Measurements from ENCODE around the gene MB.

MB gene

DNA sequence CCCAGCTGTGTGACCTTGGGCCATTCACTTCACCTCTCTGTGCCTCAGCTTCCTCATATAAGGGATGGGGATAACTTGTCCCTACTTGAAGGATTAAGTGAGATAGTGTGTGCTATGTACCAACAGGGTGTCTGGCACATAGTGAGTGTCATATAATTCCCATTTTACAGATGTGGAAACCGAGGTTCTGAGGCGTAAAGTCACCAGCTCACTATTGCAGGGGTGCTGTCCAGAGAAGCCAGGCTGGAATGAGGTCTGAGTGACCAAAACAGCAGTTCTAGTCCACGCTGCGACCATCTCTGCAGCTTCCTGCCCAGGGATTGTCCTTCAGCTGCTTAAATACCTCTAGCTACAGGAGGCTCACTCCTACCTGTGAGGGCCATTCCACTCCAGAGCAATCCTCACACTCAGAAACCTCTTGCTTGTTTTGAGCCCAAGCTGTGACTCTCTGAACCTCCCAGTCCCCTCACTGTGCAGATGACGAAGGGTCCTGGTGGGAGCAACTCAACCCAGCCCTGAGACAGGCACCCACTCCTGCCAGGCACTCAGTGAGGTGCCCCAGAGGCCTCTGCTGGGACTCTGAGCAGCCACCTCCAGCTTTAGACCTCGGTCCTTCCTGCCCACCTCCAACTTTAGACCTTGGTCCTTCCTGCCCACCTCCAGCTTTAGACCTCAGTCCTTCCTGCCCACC, 5.8 kb downstream of the MB start:
- no peak for DNase-seq
- Histone ChIP-seq H3K27ac (no peak overlapping the region), H3K4me3 (ENCODE audit: low read depth, low read length) (no peak overlapping the region), H3K36me3 (replicated peaks) (no peaks in the 10 kb centered on the region), H3K27me3 (replicated peaks) (no peaks in the 10 kb centered on the region)
- TF ChIP-seq, protein P1, sequence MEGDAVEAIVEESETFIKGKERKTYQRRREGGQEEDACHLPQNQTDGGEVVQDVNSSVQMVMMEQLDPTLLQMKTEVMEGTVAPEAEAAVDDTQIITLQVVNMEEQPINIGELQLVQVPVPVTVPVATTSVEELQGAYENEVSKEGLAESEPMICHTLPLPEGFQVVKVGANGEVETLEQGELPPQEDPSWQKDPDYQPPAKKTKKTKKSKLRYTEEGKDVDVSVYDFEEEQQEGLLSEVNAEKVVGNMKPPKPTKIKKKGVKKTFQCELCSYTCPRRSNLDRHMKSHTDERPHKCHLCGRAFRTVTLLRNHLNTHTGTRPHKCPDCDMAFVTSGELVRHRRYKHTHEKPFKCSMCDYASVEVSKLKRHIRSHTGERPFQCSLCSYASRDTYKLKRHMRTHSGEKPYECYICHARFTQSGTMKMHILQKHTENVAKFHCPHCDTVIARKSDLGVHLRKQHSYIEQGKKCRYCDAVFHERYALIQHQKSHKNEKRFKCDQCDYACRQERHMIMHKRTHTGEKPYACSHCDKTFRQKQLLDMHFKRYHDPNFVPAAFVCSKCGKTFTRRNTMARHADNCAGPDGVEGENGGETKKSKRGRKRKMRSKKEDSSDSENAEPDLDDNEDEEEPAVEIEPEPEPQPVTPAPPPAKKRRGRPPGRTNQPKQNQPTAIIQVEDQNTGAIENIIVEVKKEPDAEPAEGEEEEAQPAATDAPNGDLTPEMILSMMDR (IDR thresholded peaks at IDR 0.05; ENCODE audit: low read depth, low read length, missing control alignments): no peak
- in situ Hi-C loops (cut with HindIII; ENCODE audit: low pct_ligation_motif_present, low sequenced_read_pairs): no loop called here

DNA sequence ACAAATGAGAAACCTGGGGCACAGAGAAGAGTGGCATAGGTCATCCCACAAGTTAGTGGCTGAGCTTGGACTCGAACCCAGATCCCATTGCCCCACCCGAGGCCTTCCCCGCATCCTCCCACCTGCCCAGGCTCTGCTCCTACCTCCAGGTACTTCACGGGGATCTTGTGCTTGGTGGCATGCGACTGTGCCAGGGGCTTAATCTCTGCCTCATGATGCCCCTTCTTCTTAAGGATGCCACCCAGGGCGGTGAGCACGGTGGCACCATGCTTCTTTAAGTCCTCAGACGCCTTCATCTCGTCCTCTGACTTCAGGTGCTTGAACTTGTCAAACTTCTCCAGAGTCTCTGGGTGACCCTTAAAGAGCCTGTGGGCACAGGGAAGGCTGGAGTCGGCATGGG, 6.4 kb downstream of the MB start:
- Histone ChIP-seq H3K4me3 (ENCODE audit: low read depth, low read length) (no peak overlapping the region), H3K27ac (no peak overlapping the region), H3K27me3 (replicated peaks) (no peaks in the 10 kb centered on the region), H3K36me3 (replicated peaks) (no peaks in the 10 kb centered on the region)
- DNase-seq: no peak
- TF ChIP-seq, protein P1 (IDR thresholded peaks at IDR 0.05; ENCODE audit: low read depth, low read length, missing control alignments): no peak
- in situ Hi-C loops (cut with HindIII; ENCODE audit: low pct_ligation_motif_present, low sequenced_read_pairs): no loop called here

DNA sequence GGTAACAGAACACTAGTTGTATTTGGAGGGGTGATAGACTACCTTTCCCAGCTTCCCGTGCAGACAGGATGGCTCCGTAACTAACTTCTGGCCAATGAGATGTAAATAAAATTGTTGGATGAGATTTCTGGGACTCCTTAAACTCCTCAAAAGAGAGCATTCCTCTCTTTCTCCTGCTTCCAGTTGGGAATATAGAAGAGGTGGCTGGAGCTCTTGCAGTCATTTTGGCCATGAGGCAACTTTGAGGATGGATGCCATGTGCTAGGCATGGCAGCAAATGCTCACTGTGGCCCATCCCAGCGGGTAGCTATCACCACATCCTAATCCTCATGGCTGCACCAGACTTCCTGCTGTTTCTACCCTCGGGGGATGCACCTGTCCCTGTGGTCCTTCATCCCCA, 7.4 kb downstream of the MB start:
- TF ChIP-seq, protein P1 (IDR thresholded peaks at IDR 0.05; ENCODE audit: low read depth, low read length, missing control alignments): no peak
- in situ Hi-C loops (cut with HindIII; ENCODE audit: low pct_ligation_motif_present, low sequenced_read_pairs): no loop called here
- DNase-seq: no peak
- Histone ChIP-seq H3K27me3 (replicated peaks) (no peaks in the 10 kb centered on the region), H3K27ac (no peak overlapping the region), H3K4me3 (ENCODE audit: low read depth, low read length) (no peak overlapping the region), H3K36me3 (replicated peaks) (no peaks in the 10 kb centered on the region)

DNA sequence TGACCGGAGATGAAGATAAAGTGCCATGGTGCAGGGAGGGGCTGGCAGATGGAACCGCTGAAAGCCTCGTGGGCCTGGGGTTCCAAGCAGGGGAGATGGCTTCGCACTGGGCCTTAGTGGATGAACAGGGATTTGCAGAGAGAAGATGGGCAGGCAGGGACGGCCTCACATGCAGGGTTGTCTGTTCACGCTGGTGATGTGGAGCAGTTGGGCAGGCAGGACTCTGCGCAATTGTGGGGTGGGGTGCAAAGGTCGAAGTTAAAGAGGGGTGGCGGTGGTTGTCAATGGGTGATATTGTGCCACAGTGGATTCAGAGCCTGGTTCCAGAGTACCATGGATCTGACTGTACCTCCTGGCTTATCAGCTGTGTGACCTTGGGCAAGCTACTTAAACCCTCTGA, 7.9 kb downstream of the MB start:
- H3K36me3 ChIP-seq (replicated peaks): no peaks in the 10 kb centered on the region
- in situ Hi-C loops (cut with HindIII; ENCODE audit: low pct_ligation_motif_present, low sequenced_read_pairs): no loop called here
- no peaks in the 10 kb centered on the region for H3K27me3 ChIP-seq (replicated peaks)
- no peak for DNase-seq
- H3K27ac ChIP-seq: no peak overlapping the region
- TF ChIP-seq, protein P1 (IDR thresholded peaks at IDR 0.05; ENCODE audit: low read depth, low read length, missing control alignments): no peak
- no peak overlapping the region for H3K4me3 ChIP-seq (ENCODE audit: low read depth, low read length)

DNA sequence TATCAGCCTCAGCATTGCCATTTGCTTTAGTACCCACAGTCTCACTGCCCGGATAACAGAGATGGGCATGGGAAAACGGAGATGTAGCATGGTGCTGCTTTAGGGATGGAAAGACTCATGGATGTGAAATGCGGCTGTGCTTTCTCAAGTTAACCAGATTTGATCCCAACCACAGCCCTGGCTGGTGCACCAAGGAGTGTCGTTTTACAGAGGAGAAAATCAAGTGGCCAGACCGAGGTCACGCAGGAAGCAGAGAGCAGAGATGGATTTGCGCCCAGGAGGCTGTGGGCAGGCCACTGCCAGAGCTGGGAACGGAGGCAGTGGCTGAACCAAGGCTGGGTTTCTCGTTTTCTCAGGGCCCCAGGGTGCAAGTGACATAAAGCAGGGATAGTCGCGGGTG, 9.0 kb downstream of the MB start:
- H3K27me3 ChIP-seq (replicated peaks): no peaks in the 10 kb centered on the region
- no peak overlapping the region for H3K27ac ChIP-seq
- TF ChIP-seq, protein P1 (IDR thresholded peaks at IDR 0.05; ENCODE audit: low read depth, low read length, missing control alignments): no peak
- in situ Hi-C loops (cut with HindIII; ENCODE audit: low pct_ligation_motif_present, low sequenced_read_pairs): no loop called here
- H3K4me3 ChIP-seq (ENCODE audit: low read depth, low read length): no peak overlapping the region
- no peaks in the 10 kb centered on the region for H3K36me3 ChIP-seq (replicated peaks)
- no peak for DNase-seq

DNA sequence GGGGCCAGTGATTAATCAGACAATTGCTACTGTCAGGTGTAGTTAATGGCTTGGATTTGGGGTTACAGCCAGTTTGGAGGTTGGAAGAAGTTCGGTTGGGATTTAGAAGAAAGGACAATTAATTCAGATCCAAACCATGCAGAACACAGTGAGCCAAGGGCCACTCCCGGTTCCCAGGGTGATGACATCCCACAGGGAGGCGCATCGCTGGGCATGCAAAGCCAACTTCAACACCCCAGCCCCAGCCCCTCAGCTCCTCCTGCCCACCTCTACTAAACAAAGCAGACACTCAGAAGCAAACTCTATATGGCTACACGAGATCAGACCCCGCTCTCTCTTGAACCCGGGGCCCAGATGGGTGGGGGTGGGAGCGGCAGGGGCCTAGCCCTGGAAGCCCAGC, 10.2 kb downstream of the MB start:
- no peak overlapping the region for H3K27ac ChIP-seq
- no peak overlapping the region for H3K4me3 ChIP-seq (ENCODE audit: low read depth, low read length)
- no peaks in the 10 kb centered on the region for H3K27me3 ChIP-seq (replicated peaks)
- TF ChIP-seq, protein P1 (IDR thresholded peaks at IDR 0.05; ENCODE audit: low read depth, low read length, missing control alignments): no peak
- no peak for DNase-seq
- no peaks in the 10 kb centered on the region for H3K36me3 ChIP-seq (replicated peaks)
- in situ Hi-C loops (cut with HindIII; ENCODE audit: low pct_ligation_motif_present, low sequenced_read_pairs): no loop called here
